ENCODE results near the gene FNBP1L. TPM values are rescaled to one million over a fixed set of nuclear protein-coding genes. Genes with fewer than 3 reads are reported as not detected.

Gene FNBP1L
- total and polyA plus RNA-seq, 2 of the 8 experiments (the other 6 are each of a cell fraction or from before 2014, with no cell fraction given): 48.9 to 95.9 TPM

GRCh38 chr1:93447481-93448291 lies at the start of gene FNBP1L (continued):
- TF ChIP-seq CREB1 (IDR thresholded peaks at IDR 0.05) (peak; percentile 32; the same call in 1 of the 2 replicates), EP300 (IDR thresholded peaks at IDR 0.05; ENCODE audit: borderline replicate concordance in 1 of 2, low read depth in 2 of 2, low read length in 2 of 2) (no peak), E2F6 (IDR thresholded peaks at IDR 0.05) (no peak), ASH2L (IDR thresholded peaks at IDR 0.05; ENCODE audit: low read length) (peak; percentile 76), ZNF274 (IDR thresholded peaks at IDR 0.05; ENCODE audit: borderline replicate concordance, extremely low read depth, low read length) (no peak), MAFK (IDR thresholded peaks at IDR 0.05; ENCODE audit: low read depth, low read length) (no peak), FOSL1 (IDR thresholded peaks at IDR 0.05; ENCODE audit: insufficient read depth, low read depth, low read length) (no peak), GTF2F1 (IDR thresholded peaks at IDR 0.05; ENCODE audit: borderline replicate concordance, low read depth, low read length) (0 out of 2 replicates have a peak, but pooled peaks have one; percentile 28), PHF8 (conservative IDR thresholded peaks at IDR 0.05; ENCODE audit: low read depth, low read length) (peak; percentile 79; the same call in 1 of the 2 replicates), CHD1 (IDR thresholded peaks at IDR 0.05; ENCODE audit: low read depth, low read length) (no peak), POU5F1 (IDR thresholded peaks at IDR 0.05; ENCODE audit: low read depth, low read length) (no peak), BCL11A (IDR thresholded peaks at IDR 0.05; ENCODE audit: low read depth in 2 of 2, low read length in 2 of 2) (no peak), EGR1 (IDR thresholded peaks at IDR 0.05; ENCODE audit: borderline replicate concordance, low read depth, low read length) (no peak), RAD21 (IDR thresholded peaks at IDR 0.05 in 1 of 2, conservative IDR thresholded peaks at IDR 0.05 in 1 of 2; ENCODE audit: low read depth in 2 of 2, low read length in 2 of 2) (0 out of 4 replicates have a peak, but pooled peaks of 1 of the 2 experiments have one; percentile 1), RXRA (IDR thresholded peaks at IDR 0.05; ENCODE audit: insufficient read depth, low read depth, low read length) (no peak), YY1 (IDR thresholded peaks at IDR 0.05; ENCODE audit: low read depth, low read length) (peak; percentile 16; the same call in 1 of the 2 replicates), CHD2 (IDR thresholded peaks at IDR 0.05; ENCODE audit: low read length) (0 out of 2 replicates have a peak, but pooled peaks have one; percentile 25), GABPA (IDR thresholded peaks at IDR 0.05; ENCODE audit: borderline replicate concordance, insufficient read depth, low read length) (no peak), SIN3A (conservative IDR thresholded peaks at IDR 0.05 in 1 of 2, IDR thresholded peaks at IDR 0.05 in 1 of 2; ENCODE audit: low read depth in 1 of 2, low read length in 2 of 2) (peak; percentile 42 to 65; a peak in 1 of 4 replicates), TCF12 (IDR thresholded peaks at IDR 0.05; ENCODE audit: low read depth, low read length) (no peak)
- TF ChIP-seq, protein P1, sequence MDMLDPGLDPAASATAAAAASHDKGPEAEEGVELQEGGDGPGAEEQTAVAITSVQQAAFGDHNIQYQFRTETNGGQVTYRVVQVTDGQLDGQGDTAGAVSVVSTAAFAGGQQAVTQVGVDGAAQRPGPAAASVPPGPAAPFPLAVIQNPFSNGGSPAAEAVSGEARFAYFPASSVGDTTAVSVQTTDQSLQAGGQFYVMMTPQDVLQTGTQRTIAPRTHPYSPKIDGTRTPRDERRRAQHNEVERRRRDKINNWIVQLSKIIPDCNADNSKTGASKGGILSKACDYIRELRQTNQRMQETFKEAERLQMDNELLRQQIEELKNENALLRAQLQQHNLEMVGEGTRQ (IDR thresholded peaks at IDR 0.05; ENCODE audit: low read length): no peak

Data from H1 (cell line).